Measurements from ENCODE around the gene CDCA4. TPM values are rescaled to one million over a fixed set of nuclear protein-coding genes. Genes with fewer than 3 reads are reported as not detected.

Gene CDCA4
- total RNA-seq, 1 donor from 2014 or later, result 50.8 TPM

DNA sequence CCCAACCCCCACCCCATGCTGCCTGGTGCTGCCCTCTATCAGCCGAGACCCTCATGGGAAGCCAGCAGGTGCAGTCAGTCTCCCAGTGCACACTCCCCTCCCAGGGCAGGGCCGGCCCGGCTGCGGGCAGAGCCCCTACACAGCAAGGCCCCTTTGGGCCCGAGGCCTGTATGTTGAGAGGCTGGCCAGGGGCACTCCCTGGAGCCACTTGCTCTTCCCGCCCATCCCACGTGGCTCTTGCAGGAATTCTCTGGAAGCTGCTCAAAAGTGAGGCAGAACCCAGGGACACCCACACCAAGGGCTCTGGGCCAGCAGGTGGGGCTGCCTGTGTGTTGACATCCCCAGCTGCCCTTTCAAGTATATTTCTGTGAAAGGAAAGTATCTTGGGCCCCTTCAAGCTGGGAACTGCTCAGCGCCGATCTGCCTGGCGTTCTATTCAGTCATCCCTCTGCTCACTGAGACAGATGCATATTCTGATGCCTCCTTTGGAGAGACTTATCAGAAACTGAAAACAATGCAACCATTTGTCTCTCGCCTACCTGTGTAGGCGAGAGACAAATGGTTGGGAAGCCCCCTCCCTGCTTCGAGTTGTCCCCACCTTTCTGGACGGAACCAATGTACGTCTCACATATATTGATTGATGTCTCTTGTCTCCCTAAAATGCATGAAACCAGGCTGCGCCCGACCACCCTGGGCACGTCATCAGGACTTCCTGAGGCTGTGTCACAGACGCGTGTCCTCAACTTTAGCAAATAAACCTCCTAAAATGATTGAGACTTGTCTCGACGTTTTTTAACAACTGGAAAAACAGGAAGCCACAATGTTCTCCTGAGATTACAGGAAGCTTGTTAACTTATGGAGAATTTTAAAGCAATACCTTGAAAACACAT, 38.4 kb upstream of the CDCA4 start:
- TF ChIP-seq, protein P1, sequence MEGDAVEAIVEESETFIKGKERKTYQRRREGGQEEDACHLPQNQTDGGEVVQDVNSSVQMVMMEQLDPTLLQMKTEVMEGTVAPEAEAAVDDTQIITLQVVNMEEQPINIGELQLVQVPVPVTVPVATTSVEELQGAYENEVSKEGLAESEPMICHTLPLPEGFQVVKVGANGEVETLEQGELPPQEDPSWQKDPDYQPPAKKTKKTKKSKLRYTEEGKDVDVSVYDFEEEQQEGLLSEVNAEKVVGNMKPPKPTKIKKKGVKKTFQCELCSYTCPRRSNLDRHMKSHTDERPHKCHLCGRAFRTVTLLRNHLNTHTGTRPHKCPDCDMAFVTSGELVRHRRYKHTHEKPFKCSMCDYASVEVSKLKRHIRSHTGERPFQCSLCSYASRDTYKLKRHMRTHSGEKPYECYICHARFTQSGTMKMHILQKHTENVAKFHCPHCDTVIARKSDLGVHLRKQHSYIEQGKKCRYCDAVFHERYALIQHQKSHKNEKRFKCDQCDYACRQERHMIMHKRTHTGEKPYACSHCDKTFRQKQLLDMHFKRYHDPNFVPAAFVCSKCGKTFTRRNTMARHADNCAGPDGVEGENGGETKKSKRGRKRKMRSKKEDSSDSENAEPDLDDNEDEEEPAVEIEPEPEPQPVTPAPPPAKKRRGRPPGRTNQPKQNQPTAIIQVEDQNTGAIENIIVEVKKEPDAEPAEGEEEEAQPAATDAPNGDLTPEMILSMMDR (IDR thresholded peaks at IDR 0.05; ENCODE audit: insufficient read depth, low read length, severe bottlenecking), result peak; percentile 0
- DNase-seq (ENCODE audit: low read depth) (peak; percentile 19), FAIRE-seq (no peak)
- Histone ChIP-seq H3K4me3 (ENCODE audit: low read depth, low read length) (no peak overlapping the region), H3K36me3 (ENCODE audit: control insufficient read depth, insufficient read depth, low read length) (no peaks in the 10 kb centered on the region), H3K27me3 (ENCODE audit: control insufficient read depth, insufficient read depth, low read length) (peaks cover 1% of the 10 kb centered on the region)

DNA sequence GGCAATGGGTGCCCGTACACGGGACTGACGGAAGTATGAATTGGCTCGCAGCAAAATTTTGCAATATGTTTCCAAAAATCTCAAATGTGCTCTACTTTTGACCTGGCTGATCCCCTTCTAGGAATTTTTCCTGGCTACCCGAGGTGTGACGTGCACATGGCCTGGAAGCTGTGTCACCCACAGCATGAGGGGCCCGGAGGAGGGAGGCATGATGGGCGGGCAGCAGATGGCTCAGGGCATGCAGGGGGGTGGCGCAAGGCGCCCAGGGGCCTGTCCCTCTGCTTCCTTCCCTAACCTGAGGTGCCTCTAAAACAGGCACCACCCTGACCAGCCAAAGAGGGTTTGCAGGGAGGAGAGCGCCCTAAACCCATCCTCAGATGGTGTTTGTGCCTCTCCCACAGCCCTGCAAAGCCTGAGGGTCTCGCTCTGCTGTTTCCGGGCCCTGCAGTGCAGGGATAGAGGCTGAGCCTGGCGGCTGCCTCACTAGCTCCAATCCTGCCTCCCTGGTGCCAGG, 37.7 kb upstream of the CDCA4 start:
- FAIRE-seq (no peak), DNase-seq (ENCODE audit: low read depth) (no peak)
- Histone ChIP-seq H3K27me3 (ENCODE audit: control insufficient read depth, insufficient read depth, low read length) (peaks cover 1% of the 10 kb centered on the region), H3K4me3 (ENCODE audit: low read depth, low read length) (no peak overlapping the region), H3K36me3 (ENCODE audit: control insufficient read depth, insufficient read depth, low read length) (no peaks in the 10 kb centered on the region)
- TF ChIP-seq, protein P1 (IDR thresholded peaks at IDR 0.05; ENCODE audit: insufficient read depth, low read length, severe bottlenecking), result no peak

DNA sequence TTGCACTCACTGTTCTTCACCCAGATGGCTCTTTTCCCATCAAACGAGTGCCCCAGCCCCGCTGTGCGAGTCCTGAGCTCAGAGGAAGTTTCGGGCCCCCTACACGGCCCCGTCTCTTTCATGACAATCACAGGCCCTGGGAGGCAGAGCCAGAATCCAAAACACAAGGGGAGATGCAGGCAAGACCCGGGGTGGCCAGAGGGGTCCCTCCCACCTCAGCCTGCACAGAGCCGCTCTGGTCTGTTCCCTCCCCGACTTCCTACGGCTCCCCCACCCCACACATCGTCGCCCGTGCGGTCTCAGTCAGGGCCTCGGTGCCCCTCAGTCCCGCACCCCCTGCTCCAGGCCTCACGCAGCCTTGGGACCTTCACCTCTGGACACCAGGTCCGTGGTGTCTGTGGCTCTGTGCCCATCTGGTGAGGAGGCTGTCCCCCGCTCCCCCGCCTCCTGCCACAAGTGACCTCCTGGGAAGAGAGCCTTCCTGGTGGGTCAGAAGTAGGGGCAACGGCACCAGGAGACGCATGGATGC, 35.5 kb upstream of the CDCA4 start:
- TF ChIP-seq, protein P1 (IDR thresholded peaks at IDR 0.05; ENCODE audit: insufficient read depth, low read length, severe bottlenecking), result no peak
- no peak for DNase-seq (ENCODE audit: low read depth)
- Histone ChIP-seq H3K36me3 (ENCODE audit: control insufficient read depth, insufficient read depth, low read length) (no peaks in the 10 kb centered on the region), H3K4me3 (ENCODE audit: low read depth, low read length) (no peak overlapping the region), H3K27me3 (ENCODE audit: control insufficient read depth, insufficient read depth, low read length) (no peaks in the 10 kb centered on the region)
- no peak for FAIRE-seq

DNA sequence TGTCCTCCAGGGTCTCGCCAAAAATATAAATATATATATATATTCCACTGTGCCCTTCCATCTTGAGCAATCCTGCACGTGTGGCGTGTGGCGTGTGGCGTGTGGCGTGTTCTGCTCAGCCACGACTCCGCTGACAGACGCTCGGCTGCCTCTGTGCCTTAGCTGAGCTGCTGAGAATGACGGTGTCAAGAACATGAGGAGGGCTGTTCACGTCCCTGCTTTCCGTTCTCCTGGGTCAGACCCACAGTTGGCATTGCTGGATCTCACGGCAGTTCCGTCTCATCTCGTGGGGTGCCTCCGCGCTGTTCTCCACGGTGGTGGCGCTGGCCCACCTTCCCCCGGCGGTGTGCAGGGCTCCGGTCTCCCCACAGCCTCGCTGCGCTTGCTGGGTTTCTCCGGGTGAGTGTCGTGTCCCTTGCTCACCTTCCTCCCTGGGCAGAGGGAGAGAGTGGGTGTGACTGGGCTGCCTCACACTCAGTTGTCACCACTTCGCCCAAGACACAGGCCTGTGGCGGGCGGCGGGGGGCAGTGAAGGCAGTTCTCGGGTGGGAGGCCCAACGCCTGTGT, 34.9 kb upstream of the CDCA4 start:
- Histone ChIP-seq H3K36me3 (ENCODE audit: control insufficient read depth, insufficient read depth, low read length) (no peaks in the 10 kb centered on the region), H3K27me3 (ENCODE audit: control insufficient read depth, insufficient read depth, low read length) (no peaks in the 10 kb centered on the region), H3K4me3 (ENCODE audit: low read depth, low read length) (no peak overlapping the region)
- DNase-seq (ENCODE audit: low read depth), result no peak
- FAIRE-seq, result no peak
- TF ChIP-seq, protein P1 (IDR thresholded peaks at IDR 0.05; ENCODE audit: insufficient read depth, low read length, severe bottlenecking), result no peak

DNA sequence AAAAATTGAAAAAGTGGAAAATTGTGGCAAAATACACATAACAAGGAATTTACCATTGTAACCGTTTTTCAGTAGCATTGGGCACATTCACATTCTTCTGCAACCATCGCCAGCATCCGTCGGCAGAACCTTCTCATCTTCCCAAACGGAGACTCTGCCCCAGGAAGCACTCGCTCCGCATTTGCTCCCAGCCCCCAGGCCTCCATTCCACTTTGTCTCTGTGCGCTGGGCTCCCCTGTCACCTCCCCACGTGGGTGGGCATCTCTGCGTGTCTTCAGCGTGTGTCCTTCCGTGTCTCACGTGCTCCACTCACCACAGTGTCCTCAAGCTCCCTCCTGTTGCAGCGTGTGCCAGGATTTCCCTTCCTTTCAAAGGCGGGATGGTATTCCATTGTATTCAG, 34.5 kb upstream of the CDCA4 start:
- DNase-seq (ENCODE audit: low read depth) (no peak), FAIRE-seq (no peak)
- Histone ChIP-seq H3K27me3 (ENCODE audit: control insufficient read depth, insufficient read depth, low read length) (no peaks in the 10 kb centered on the region), H3K36me3 (ENCODE audit: control insufficient read depth, insufficient read depth, low read length) (no peaks in the 10 kb centered on the region), H3K4me3 (ENCODE audit: low read depth, low read length) (no peak overlapping the region)
- TF ChIP-seq, protein P1 (IDR thresholded peaks at IDR 0.05; ENCODE audit: insufficient read depth, low read length, severe bottlenecking), result no peak
